HG03565 (cell line): ENCODE data around the gene TEKT3.

Experiments used
- ATAC-seq: cut with Tn5 transposase; IDR thresholded peaks from one replicate; pipeline ENCODE4 v1.9.1; 2021; ENCODE audit warnings: mild to moderate bottlenecking, moderate library complexity; ENCODE audit not compliant: unreplicated experiment

The TEKT3 gene

DNA sequence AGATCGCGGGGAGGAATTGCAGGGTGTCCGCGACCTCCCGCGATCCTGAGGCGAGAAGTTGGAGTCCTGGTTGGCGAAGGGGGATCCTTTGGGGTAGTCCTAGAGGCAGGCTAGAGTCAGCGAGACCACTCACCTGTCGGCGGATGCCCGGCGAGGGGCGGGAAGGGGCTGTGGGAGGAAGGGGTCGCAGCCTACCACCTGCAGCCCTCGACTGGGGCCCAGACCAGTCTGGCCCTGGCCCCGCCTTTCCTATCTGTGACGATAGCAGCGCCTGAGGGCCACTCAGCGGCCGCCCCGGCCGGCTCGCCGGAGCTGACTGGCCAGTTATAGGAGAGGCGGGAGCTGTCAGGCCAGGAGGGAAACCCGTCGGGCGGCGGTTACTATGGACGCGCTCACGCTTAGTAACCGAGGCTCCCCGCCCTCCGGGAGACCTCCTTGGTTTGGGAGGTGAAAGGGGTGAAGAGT, at the start of gene TEKT3:
TSS of gene TEKT3 (minus strand) at position 213 of the 465 bp plus-strand sequence. CDS start 10,012 bp downstream, outside the sequence.
- no peak for ATAC-seq

GRCh38 chr17:15388356-15389041, 47.1 kb upstream of the TEKT3 start:
- no peak for ATAC-seq

- ATAC-seq, result no peak
Observed at GRCh38 chr17:15386083-15386482, 44.7 kb upstream of the TEKT3 start.

DNA sequence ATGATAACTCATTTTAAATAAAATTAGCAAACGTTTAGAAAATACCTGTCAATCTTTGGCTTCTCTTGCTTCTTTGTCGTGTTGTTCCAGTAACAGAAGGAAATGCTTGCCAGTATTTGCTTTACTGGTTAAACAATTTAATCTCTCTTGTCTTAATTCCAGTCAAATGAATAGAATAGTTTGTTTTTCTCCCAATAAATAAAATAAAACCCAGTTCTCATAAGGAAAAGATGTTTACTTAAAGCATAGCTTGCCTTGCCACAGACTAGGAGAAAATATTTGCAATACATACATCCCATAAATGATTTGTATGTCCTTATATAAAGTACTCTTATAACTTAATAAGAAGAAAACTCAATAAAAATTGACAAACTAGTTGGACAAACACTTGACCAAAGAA, 43.9 kb upstream of the TEKT3 start:
- no peak for ATAC-seq

DNA sequence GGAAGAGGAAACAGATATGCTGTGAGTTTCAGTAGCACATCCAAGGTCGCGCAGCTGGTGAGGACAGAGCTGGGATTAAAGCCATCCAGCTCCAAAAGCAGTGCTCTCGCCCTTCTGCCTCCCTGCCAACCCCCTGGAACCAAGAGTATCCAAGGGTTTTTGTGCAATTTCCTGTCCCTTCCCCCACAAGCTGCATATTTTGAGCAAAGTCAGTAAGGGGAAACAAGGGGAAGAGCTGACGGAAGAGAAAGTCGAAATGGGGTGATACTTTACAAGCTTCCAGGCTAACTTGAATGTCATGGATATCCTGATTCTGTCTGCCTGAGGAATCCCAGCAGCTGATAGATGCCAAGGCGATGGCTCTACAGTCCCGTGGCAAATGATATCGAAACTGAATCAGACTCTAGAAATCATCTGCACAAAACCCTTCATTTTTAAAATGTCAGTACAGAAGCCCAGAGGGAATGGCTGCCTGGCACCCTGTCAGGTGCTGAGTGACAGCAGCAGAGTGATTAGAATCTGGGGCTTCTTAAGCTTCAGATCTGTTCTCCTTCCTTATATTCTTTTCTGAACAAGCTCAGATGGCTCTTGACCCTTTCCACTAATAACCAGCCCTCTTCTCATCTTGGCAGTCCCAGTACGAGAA, 42.9 kb upstream of the TEKT3 start:
- ATAC-seq, result no peak

GRCh38 chr17:15382914-15383313, 41.5 kb upstream of the TEKT3 start:
- ATAC-seq, result no peak

DNA sequence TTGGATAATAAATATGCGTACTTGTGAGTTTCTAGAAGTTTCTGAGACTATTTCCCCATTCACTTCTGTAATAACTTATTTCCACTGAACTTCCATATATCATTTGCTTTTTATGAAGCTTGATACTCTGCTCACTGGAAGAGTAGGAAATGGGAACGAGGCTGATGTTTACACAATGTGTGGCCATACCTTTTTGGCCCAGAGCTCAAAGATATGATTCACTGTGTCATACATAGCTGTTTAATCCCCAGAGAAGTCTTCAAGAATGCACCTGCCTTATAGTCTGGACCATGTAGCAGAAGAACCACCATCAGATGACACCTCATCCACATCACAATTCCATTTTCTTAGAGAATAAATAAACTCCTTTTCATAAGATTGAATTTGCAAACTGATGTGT, 40.3 kb upstream of the TEKT3 start:
- ATAC-seq, result no peak

- ATAC-seq, result no peak
Observed at GRCh38 chr17:15380446-15380845, 39.0 kb upstream of the TEKT3 start.

DNA sequence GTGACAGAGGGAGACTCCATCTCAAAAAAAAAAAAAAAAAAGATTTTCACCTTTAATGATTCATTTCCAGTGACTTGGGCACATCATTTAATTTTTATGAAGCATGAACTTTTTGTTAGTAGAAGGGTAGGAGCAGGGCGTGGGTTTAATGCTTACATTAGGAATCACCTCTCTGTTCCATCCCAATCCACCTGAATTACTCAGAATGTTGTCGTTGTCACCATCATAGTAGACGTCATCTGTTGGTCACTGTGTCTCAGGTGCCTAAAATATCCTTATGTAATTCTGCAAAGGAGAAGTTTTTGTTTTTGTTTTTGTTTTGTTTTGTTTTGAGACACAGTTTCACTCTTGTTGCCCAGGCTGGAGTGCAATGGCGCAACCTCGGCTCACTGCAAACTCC, 38.3 kb upstream of the TEKT3 start:
- ATAC-seq, result no peak

GRCh38 chr17:15378243-15378642, 36.8 kb upstream of the TEKT3 start:
- no peak for ATAC-seq

DNA sequence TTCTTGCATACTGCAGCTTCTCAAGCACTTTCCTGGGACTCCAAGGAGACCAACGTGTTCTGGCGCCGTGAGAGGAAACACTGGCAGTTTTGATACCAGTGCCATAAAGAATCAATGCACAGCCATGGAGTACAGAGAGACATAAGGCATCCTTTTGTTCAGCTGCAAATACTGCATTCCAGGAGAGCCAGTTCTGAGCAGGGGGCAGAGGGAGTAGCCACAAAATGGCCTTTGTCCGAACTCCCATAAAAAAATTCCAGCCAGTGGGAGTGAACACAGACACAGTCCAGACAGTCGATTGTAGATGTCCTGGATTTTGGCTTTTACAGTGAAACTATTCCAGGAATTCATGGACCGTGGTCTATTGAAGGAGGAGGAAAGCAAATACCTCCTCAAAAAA, 36.2 kb upstream of the TEKT3 start:
- no peak for ATAC-seq

DNA sequence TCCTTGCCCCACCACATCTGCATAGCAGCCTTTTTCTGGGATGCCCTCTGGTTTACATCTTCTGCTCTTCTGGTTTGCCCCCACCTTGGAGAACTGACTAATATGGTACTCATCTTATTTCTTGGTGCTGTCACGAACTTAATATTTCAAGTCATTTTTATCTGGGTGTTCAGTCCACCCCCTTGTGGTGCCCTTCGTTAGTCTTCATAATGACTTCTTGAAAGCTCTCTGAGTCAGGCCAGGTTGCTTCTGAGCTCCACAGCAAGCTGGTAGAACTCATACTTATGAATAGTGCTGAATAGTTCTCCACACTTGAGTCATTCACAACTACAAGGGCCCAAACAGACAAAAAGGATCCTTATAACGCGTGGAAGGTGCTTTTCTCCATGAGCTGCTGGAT, 35.8 kb upstream of the TEKT3 start:
- no peak for ATAC-seq

DNA sequence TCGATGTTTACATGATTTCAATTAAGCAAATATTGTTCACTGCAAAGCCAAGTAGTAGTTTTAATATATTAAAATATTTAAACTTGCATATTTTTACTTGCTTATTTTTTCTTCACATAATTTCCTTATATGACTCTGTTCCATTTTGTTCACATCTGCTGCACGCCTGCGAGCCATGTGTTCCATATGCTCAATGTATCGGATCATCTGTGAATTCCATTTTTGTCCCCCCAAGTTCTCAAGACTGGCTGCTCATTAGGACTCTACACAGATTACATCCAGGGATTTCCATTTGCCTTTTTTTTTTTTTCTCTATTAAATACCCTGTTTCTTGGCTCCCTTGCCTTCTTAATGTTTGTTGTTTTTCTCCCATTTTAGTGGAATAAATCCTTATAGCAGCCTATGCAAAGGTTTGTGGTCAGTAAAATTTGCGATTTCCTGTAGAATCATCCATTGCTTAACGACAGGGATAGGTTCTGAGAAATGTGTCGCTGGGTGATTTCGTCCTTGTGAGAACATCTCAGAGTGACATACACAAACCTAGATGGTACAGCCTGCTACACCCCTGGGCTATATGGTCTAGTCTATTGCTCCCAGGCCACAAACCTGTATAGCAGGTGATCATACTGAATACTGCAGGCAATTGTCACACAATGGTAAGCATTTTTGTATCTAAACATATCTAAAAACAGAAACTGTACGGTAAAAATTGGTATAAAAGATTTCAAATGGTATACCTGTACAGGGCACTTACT, 30.2 kb upstream of the TEKT3 start:
- no peak for ATAC-seq

DNA sequence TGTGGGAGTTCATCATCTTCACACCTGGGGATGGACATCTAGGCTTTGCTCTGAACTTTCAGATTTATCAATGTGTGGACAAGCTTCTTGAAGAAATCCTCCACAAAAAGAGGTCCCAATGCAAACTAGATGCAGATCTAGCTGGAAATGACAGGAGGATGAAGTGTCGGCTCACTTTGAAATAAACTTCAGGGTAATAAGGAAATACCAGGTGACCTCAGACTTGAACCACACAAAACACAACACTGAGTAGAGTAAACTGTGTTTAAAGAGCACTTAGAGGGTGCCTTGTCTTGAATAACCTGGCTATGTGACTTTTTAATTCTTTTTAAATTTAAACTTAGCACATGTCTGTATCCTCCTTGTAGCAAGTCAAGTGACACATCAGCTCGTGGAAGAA, 27.2 kb upstream of the TEKT3 start:
- no peak for ATAC-seq

- ATAC-seq, result no peak
Observed at GRCh38 chr17:15366026-15366425, 24.6 kb upstream of the TEKT3 start.

- ATAC-seq, result no peak
Observed at GRCh38 chr17:15364615-15365014, 23.2 kb upstream of the TEKT3 start.

DNA sequence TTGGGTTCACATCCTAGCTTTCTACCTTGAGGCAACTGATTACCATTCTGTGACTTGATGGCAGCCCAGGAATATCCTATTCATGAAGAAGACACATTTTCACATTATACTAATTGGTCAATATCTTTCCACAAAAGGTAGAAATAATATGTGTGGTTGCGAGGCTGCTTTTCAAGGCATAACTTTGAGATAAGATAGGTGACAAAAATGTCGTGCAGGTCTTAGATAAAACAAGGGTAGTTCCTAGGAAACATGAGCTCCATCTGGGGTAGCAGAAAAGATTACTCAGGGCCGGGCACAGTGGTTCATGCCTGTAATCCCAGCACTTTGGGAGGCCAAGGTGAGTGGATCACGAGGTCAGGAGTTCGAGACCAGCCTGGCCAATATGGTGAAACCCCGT, 22.3 kb upstream of the TEKT3 start:
- no peak for ATAC-seq

- no peak for ATAC-seq
Observed at GRCh38 chr17:15361592-15361991, 20.2 kb upstream of the TEKT3 start.

- no peak for ATAC-seq
Observed at GRCh38 chr17:15361151-15361550, 19.8 kb upstream of the TEKT3 start.

- no peak for ATAC-seq
Observed at GRCh38 chr17:15354256-15354655, 12.9 kb upstream of the TEKT3 start.

GRCh38 chr17:15351925-15352324, 10.5 kb upstream of the TEKT3 start:
- no peak for ATAC-seq

DNA sequence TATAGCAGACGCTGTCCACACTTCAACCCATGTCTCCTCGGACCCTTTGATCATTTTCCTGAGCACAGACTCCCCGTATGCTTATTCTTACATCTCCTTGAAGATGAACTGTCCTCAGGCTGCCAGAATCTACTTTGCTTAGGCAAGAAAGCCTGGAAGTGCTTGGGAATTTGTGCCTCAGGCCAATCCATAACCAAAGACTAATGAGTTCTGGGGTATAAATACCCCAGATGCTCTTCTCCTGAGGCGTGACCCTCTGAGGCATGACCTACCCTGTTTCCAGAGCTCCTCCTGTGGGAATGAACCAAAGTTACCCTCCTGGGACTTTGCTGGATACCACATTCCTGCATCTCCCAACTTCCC, 10.1 kb upstream of the TEKT3 start:
- no peak for ATAC-seq
